GM19372 (cell line): ENCODE results near the gene MAMDC4.
A peak's percentile ranks its signal among the peaks of the same experiment; 100 is the strongest.
"Not testable (repeated sequence)": the region's sequence is repeated elsewhere in the genome, so short reads cannot be mapped to it uniquely, and the experiment has no call there.

ENCODE experiments used
- ATAC-seq: cut with Tn5 transposase; IDR thresholded peaks from one replicate; pipeline ENCODE4 v1.9.1; 2021; ENCODE audit warnings: mild to moderate bottlenecking, low read depth, moderate library complexity; ENCODE audit not compliant: unreplicated experiment

Gene MAMDC4

DNA sequence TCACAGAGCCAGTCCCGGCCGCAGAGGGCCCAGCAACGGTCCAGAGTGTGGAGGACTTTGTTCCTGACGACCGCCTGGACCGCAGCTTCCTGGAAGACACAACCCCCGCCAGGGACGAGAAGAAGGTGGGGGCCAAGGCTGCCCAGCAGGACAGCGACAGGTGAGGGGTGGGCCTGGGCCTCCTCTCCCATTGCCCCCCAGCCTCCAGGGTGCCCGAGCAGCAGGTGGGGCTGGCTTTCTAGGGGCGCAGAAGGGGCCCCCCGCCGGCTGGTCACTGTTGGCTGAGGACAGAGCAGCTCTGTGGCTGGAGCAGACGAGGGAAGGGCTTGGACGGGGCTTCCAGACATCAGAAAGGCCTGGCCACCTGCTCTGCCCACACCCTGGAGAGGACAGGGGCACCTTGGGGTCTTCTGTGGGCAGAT, 14.3 kb upstream of the MAMDC4 start:
- not testable (repeated sequence) for ATAC-seq

DNA sequence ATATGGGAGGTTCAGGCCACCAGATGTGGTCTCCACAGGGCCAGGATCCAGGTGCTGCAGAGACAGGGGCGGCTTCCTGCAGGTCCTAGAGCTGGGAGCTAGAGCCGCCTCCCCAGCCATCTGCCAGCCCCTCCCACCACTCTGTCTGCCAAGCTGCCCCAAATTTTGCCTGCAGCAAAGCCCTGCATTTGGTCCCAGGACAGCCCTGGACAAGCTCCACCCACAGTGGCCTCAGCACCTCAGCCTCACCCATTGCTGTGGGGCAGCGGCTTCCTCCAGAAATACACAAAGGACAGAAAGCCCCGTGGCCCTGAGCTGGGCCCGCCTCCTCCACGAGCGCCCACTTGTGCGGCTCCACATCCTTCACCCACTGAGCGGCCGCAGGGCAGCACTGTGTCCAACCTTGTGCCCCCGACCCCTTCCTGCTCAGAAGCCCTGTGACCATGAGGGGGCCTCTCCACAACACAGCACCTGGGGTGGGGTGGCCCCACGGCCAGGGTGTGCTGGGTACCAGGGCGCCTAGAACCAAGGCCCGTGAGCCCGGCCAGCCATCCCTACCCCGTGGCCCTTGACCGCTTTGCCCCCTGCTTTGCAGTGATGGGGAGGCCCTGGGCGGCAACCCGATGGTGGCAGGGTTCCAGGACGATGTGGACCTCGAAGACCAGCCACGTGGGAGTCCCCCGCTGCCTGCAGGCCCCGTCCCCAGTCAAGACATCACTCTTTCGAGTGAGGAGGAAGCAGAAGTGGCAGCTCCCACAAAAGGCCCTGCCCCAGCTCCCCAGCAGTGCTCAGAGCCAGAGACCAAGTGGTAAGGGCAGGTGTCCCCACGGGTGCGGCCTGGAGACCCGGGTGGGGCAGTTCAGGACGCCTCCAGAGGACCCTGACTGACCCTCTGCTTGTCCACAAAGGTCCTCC, 13.6 kb upstream of the MAMDC4 start:
- no peak for ATAC-seq

DNA sequence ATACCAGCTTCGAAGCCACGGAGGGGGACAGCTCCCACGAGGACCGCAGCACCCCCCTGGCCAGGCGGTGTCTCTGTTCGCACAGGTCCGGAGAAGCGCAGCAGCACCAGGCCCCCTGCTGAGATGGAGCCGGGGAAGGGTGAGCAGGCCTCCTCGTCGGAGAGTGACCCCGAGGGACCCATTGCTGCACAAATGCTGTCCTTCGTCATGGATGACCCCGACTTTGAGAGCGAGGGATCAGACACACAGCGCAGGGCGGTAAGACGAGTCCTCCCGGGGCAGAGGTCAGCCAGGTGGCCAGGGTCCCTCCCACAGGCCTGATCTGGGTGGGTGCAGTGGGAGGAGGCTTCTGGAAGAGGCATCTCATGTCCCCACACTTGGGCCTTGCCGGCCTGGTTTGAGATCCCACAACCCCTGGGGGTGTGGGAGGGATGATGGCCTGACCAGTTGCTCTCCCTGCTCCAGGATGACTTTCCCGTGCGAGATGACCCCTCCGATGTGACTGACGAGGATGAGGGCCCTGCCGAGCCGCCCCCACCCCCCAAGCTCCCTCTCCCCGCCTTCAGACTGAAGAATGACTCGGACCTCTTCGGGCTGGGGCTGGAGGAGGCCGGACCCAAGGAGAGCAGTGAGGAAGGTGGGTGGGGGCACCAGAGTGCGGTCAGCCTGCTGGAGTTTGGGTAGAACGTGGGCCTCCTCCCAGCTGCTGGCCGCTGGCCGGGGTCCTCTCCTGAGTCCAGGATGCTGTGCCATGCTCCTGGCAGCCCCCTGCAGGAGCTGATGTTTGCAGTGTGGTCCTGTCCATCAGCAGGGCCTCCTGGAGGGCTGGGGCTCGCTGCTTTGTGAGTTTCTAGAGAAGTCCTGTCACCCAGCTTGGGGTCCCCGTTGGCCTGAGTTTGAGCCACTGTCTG, 12.7 kb upstream of the MAMDC4 start:
- no peak for ATAC-seq

DNA sequence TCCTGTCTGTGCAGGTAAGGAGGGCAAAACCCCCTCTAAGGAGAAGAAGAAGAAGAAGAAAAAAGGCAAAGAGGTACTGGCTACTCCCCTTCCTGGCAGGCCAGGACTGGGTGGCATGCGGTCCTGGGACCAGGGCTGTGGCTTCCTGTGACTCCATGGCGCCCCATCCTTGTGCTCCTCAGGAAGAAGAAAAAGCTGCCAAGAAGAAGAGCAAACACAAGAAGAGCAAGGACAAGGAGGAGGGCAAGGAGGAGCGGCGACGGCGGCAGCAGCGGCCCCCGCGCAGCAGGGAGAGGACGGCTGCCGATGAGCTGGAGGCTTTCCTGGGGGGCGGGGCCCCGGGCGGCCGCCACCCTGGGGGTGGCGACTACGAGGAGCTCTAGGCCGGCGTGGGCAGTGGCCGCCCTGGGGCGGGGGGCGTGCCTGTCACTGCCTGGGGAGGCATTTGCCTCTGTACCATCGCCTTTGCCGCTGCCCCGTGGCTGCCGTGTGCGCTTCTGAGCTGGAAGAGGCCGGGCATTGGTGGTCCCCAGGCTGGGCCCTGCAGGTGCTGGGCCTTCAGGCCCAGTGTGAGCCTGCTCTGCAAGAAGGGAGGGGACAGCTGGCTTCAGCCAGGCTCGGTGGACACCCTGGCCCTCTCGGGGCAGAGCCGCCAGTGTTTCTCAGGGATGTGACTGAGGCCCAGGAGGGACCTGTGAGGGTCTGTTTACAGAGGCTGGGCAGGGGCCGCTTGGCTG, 11.8 kb upstream of the MAMDC4 start:
- no peak for ATAC-seq

DNA sequence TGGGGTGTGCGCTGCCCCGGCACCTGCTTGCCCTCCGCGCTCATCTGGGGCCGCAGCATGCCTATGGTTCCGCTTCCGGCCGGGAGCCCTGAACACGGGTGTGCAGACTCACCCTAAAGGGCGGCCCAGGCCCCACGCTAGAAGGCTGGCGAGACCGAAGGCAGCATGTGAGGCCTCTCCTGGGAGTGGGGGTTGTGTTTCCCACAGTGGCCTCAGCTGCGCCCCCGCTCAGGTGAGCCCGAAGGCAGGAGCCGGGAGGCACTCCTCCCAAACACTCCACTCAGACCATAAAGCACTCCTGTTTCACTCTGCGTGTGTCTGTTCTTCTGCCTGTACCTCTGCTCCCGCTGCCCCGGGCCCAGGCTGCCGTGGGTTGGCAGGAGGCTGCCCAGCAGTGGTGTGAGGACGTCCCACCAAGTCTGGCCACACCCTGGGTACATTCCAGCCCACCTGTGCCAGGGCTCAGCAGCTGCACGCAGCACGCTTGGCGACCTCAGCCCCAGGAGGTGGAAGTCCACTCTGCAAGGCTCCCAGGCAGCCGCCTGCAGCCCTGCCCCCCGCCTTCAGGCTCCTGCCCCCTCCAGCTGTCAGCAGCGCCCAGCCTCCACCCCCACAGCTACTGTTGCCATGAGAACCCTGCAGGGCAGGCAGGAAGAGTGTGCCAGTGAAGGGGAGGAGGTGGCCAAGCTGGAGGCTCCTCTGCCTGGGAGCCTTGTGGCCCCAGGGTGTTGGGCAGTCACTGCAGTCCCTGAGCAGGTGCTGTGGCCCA, 11.1 kb upstream of the MAMDC4 start:
- ATAC-seq, result no peak

DNA sequence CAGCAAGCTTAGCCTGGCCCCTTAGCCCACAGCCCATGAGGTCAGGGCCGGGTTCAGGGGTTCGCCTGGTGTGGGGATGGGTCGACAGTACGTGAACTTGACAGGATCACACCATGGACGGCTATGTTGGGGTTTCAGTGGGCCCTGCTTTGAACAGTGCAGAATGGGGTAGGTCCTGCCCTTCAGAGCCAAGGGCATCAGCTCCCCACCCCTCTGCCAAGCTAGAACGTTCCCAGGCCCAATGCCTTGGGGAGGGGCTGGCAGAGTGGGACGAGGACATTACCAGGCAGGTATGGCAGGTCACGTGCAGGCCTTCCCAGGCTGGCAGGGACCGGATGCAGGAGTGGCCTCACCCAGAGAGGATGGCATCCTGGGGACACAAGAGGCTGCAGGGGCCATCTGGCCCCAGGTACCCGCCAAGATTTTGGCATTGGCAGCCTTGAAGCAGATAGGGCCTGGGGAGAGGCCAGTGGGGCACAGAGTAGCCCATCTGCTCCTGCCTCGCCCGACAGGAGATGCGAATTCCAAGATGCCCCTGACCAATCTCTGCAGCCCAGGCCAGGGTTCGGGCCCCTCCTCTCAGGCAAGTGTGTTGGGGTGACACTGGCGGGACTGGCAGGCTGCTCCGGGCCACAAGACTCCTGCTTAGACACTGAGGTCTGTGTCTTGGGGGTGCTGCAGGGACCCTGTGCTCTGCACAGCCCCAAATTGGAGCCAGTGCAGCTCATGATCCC, 10.3 kb upstream of the MAMDC4 start:
- not testable (repeated sequence) for ATAC-seq

DNA sequence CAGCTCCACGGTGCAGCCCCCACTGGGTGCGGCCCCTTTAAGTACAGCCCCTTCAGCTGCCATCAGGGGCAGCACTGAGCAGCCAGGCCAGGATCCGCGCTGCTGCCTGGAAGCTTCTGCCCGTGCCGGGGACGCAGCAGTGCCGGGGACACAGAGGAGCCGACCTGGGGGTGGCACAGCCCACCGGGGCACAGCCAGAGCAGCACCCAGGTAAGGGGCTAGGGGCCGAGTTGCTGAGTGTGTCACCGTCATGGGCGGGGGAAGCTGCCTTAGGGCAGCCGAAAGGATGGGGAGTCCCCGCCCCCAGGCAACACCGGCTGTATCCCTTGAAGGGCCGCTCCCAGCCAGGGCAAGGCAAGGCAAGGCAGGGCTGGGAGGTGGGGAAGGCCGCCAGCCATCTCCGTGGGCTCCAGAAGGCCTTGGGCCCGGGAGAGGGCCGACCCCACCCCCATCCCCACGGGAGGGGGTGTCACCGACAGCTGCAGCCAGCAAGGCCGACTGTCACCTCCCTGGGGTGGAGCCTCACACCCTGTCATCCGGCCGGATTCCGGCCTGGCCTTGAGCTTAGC, 9.7 kb upstream of the MAMDC4 start, which contains the start of gene AJM1:
TSS of gene AJM1 (plus strand) at position 99 of the 569 bp plus-strand sequence. CDS start 1,937 bp downstream, outside the sequence.
- peak; percentile 57 for ATAC-seq

DNA sequence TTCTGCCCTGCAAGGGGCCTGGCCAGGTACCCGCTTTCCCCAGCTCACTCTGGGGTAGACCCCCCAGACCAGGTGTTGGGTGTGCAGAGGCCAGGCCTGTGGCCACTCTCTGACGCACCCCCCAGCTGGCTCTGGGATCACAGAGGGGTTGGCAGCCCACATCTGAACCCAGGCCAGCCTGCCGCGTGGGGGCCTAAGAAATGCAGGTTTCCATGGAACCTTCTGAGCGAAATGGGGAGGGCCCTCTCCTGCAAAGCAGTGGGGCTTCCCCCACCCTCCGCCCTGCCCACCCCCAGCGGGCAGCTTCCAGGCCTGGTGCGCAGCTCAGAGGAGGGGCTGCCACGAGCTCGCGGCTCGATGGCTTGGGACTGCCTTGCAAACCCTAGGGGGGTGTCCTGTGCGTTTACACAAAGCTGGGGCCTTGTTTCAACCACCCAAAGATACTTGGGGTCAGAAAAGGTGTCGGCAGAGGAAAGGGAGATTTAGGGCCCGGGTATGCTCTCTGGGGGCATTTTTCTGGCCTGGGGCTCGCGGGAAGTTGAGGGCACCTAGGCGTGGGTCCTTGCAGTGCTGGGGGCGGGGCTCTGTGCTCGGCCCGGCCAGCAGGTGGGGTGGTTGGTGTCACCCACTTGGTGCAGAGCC, 8.9 kb upstream of the MAMDC4 start:
- not testable (repeated sequence) for ATAC-seq

DNA sequence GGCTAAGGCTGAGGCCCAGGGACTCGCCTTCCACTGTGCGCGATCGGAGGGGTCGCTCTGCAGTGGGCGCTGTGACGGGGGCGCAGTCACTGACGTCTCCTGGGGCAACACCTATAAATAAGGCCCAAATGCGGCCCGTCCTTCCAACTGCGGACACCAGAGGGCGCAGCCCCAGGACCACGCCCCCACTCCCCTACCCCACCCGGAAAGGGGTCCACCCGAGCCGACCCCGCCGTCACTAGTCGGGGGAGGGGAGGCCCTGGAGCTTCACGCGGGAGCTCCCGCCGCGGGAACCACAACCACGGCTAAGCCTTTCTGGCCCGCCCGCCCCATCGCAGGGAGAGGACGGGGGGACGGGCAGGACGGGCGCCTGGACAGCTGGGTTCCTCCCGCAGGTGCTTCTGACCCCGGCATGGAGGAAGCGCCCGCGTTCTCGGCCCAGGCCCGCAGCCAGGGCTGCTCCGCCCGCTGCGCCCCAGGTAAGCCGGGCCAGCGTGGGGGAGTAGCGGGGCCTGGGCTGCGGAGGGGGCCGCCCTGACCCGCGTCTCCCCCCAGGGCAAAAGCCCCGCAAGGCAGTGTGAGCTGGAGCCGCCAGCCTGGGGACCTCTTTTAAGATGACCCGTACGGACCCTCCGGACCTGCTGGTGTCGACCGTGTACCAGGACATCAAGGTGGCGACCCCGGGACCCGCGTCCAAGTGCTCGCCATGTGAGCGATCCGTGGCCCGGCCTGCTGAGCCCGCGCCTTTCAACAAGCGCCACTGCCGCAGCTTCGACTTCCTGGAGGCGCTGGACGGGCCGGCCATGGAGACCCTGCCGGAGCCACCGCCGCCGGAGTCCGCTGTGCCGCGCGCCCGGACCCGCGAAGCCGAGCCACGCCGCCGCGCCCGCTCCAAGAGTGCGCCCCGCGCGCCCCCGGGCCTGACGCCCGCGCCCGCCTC, 8.1 kb upstream of the MAMDC4 start:
- not testable (repeated sequence) for ATAC-seq

DNA sequence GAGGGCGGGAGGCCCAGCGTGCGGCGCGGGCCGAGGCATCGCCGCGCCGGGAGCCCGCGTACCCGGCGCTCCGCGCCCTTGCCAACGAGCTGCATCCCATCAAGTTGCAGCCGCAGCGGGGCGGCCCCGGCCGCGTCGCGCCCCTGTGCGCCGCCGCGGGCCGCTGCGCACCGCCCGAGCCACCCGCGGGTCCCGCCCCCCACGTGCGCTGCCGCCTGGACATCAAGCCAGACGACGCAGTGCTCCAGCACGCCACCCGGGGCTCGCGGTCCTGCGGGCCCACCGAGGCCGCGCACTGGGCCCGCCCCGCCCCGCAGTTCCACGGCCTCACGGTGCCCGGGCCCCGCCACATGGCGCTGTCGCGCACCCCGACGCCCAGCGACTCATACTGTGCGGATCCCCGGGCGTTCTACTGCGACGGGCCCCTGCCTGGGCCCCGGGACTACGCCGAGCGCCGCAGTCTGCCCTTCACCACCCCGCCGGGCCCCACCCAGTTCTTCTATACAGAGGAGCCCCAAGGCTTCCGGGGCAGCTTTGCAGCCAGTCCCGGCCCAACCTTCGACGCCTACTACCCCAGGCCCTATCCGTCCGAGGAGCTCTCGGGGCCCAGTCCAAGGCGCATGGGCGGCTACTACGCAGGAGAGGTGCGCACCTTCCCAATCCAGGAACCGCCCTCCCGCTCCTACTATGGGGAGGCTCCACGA, 7.2 kb upstream of the MAMDC4 start:
- no peak for ATAC-seq

DNA sequence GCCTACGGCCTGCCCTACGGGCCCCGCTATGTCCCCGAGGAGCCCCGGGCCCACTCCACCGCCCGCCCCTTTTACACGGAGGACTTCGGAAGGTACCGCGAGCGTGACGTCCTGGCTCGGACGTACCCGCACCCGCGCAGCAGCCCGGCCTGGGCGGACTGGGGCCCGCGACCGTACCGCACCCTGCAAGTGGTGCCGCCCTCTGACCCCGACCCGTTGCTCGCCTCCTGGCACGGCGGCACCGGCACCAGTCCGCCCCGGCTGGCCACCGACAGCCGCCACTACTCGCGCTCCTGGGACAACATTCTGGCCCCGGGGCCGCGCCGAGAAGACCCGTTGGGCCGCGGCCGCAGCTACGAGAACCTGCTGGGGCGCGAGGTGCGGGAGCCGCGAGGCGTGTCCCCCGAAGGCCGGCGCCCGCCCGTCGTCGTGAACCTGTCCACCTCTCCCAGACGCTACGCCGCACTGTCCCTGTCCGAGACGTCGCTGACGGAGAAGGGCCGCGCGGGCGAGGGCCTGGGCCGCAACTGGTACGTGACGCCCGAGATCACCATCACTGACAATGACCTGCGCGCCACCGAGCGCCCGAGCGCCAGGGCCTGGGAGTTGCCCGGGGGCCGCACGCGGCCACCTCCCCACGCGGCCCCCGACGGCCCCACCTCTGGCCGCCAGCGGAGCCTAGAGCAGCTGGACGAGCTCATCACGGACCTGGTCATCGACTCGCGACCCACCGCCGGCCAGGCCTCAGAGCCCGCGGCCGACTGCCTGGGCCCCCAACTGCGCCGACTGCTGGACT, 6.5 kb upstream of the MAMDC4 start:
- ATAC-seq, result no peak

DNA sequence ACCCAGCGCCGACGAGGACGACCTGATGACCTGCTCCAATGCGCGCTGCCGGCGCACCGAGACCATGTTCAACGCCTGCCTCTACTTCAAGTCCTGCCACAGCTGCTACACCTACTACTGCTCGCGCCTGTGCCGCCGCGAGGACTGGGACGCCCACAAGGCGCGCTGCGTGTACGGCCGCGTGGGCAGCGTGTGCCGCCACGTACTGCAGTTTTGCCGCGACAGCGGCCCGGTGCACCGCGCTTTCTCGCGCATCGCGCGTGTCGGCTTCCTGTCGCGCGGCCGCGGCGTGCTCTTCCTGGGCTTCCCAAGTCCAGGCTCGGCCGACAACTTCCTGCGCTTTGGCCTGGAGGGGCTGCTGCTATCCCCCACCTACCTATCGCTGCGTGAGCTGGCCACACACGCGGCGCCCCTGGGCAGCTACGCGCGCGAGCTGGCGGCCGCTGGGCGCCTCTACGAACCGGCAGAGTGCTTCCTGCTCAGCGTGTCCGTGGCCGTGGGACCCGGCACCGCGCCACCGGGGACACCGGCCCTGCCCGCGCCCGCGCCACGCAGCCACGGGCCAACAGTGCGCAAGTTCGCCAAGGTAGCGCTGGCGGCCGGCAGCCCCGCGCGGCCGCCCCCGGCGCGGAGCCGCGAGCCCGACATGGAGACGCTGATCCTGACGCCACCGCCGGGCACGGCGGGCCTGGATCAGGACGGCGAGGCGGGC, 5.6 kb upstream of the MAMDC4 start:
- no peak for ATAC-seq

DNA sequence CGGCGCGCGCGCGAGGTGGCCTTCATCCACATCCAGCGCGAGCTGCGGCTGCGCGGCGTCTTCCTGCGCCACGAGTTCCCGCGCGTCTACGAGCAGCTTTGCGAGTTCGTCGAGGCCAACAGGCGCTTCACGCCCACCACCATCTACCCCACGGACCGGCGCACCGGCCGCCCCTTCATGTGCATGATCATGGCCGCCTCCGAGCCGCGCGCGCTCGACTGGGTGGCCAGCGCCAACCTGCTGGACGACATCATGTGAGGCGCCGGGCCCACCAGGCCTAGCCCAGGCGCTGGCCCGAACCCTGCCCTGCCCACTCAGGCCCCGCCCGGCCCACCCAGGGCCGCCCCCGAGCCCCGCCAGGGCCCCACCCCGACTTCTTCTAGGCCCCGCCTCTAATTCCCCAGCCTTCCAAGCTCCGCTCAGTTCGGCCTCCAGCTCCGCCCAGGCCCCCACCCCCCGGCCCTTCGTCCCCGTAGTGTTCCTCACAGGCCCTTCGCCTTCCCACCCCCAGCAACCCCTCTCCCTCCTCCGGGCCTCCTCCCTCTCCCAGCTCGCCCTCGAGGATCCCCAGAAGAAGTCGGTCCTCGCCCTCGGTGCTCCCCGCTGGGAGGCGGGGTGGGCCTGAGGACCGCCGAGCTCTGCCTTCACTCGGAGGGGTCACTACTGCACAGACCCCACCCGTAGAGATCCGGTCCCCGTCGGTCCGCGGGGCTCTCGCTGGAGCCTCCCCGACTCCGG, 4.9 kb upstream of the MAMDC4 start:
- no peak for ATAC-seq

DNA sequence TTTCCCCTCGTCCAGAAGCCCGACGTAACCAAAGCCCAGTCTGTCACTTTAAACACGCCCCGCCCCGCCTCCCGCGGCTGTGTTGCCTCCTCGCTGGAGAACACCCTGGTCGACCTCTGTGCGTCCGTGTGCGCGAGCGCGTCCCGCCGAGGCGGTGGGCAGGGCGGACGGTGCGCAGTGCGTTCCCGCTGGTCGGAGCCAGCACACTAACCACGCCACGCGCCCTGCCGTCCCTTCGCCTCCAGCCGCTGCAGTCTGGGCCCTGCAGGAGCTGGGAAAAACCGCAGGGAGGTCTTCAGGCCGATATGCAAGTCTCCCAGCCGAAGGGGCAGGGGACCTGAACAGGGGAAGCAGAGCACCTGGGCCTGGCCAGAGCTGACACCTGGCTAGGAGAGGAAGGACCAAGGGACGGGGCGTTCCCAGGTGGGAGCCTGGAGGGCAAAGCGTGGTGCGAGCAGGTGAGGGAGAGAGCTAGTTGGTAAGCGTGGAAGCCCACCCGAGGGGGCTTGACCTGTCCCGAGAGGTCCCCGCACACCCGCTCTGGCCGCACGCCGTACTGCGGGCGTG, 4.2 kb upstream of the MAMDC4 start:
- ATAC-seq, result no peak
